Measurements from ENCODE around the gene MRTFA.

The MRTFA gene

DNA sequence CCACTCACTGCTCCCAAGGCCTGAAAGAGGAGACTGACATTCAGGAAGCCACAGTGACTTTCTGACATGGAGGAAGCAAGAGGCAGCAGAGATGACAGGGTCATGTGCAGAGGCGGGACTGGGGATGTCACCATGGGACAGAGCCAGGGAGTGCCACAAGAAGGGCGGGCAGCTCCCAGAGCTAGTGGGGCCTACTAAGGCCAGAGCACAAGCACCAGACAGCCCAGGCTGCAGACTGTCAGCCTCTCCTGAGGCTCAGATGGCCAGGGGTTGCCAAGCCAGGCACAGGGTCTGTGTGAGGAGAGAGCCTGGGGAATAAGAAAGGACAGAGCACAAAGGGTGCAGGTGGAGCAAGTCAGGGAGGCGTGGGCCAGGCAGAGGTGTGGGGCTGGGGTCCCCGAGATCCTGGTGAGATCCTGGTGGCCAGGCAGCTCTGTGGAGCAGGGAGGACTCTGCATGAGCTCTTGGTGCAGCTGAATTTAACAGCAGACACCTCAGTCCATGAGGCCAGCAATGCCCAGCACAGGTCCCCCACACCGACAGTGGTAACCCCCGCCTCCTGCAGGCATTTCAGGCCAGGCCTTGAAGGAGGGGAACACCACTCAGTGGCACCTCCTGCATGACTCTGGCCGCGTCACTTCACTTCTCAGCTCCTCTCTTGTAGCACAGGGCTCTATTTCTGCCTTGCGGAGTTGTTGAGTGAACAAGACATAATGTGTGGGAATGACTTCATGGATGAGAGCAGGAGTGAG, 213.8 kb downstream of the MRTFA start:
- Histone ChIP-seq H3K27me3 (ENCODE audit: control insufficient read depth, insufficient read depth, low read length) (no peaks in the 10 kb centered on the region), H2AFZ (no peak overlapping the region), H3K36me3 (ENCODE audit: control insufficient read depth, insufficient read depth, low read length) (no peaks in the 10 kb centered on the region), H3K27ac (no peak overlapping the region), H3K9me3 (ENCODE audit: control insufficient read depth, low read length) (no peaks in the 10 kb centered on the region), H3K4me2 (ENCODE audit: low read length) (no peak overlapping the region), H3K4me3 (ENCODE audit: low read depth, low read length) (no peak overlapping the region), H3K9ac (no peak overlapping the region), H3K4me1 (no peaks in the 10 kb centered on the region), H3K79me2 (no peaks in the 10 kb centered on the region)
- TF ChIP-seq, protein P1, sequence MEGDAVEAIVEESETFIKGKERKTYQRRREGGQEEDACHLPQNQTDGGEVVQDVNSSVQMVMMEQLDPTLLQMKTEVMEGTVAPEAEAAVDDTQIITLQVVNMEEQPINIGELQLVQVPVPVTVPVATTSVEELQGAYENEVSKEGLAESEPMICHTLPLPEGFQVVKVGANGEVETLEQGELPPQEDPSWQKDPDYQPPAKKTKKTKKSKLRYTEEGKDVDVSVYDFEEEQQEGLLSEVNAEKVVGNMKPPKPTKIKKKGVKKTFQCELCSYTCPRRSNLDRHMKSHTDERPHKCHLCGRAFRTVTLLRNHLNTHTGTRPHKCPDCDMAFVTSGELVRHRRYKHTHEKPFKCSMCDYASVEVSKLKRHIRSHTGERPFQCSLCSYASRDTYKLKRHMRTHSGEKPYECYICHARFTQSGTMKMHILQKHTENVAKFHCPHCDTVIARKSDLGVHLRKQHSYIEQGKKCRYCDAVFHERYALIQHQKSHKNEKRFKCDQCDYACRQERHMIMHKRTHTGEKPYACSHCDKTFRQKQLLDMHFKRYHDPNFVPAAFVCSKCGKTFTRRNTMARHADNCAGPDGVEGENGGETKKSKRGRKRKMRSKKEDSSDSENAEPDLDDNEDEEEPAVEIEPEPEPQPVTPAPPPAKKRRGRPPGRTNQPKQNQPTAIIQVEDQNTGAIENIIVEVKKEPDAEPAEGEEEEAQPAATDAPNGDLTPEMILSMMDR (IDR thresholded peaks at IDR 0.05), result no peak

DNA sequence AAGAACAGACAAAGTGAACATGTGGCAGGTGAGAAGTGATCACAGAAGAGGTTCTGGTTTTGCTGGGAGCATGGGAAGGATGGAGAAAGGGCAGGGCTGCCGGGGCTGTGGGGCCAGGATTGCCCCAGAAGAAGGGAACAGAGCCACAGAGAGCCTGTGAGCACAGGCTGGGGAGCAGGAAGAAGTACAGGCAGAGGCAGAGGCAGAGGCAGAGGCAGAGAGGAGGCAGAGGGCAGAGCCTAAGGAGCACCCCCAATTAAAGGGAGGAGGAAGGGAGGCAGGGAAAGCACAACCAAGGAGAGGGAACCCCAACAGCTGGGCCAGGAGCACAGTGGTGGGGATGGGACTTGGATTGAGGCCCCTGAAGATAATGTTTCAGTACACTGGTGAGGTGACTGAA, 214.6 kb downstream of the MRTFA start:
- Histone ChIP-seq H3K9me3 (ENCODE audit: control insufficient read depth, low read length) (no peaks in the 10 kb centered on the region), H3K4me2 (ENCODE audit: low read length) (no peak overlapping the region), H3K27ac (no peak overlapping the region), H3K4me3 (ENCODE audit: low read depth, low read length) (no peak overlapping the region), H3K79me2 (no peaks in the 10 kb centered on the region), H3K27me3 (ENCODE audit: control insufficient read depth, insufficient read depth, low read length) (no peaks in the 10 kb centered on the region), H3K4me1 (no peaks in the 10 kb centered on the region), H3K36me3 (ENCODE audit: control insufficient read depth, insufficient read depth, low read length) (no peaks in the 10 kb centered on the region), H3K9ac (no peak overlapping the region), H2AFZ (no peak overlapping the region)
- TF ChIP-seq, protein P1 (IDR thresholded peaks at IDR 0.05), result no peak

DNA sequence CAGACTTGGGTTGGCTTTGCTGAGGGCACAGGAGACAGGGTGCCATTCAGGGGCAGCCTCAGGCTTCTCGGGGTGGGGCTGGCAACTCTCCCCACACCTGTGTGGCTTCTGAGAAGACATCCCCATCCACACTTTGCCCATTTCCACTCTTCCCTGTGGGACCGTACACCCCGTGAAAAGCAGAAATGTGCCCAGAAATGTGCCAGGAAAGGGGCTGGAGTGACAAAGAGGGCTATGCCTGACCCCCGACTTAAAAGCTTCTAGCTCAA, 215.5 kb downstream of the MRTFA start:
- no peaks in the 10 kb centered on the region for H3K36me3 ChIP-seq (ENCODE audit: control insufficient read depth, insufficient read depth, low read length)
- no peaks in the 10 kb centered on the region for H3K9me3 ChIP-seq (ENCODE audit: control insufficient read depth, low read length)
- no peak overlapping the region for H3K27ac ChIP-seq
- TF ChIP-seq, protein P1 (IDR thresholded peaks at IDR 0.05), result no peak
- H3K27me3 ChIP-seq (ENCODE audit: control insufficient read depth, insufficient read depth, low read length), result no peaks in the 10 kb centered on the region
- no peak overlapping the region for H3K9ac ChIP-seq
- H3K4me3 ChIP-seq (ENCODE audit: low read depth, low read length), result no peak overlapping the region
- no peaks in the 10 kb centered on the region for H3K4me1 ChIP-seq
- no peak overlapping the region for H3K4me2 ChIP-seq (ENCODE audit: low read length)
- no peak overlapping the region for H2AFZ ChIP-seq
- no peaks in the 10 kb centered on the region for H3K79me2 ChIP-seq

DNA sequence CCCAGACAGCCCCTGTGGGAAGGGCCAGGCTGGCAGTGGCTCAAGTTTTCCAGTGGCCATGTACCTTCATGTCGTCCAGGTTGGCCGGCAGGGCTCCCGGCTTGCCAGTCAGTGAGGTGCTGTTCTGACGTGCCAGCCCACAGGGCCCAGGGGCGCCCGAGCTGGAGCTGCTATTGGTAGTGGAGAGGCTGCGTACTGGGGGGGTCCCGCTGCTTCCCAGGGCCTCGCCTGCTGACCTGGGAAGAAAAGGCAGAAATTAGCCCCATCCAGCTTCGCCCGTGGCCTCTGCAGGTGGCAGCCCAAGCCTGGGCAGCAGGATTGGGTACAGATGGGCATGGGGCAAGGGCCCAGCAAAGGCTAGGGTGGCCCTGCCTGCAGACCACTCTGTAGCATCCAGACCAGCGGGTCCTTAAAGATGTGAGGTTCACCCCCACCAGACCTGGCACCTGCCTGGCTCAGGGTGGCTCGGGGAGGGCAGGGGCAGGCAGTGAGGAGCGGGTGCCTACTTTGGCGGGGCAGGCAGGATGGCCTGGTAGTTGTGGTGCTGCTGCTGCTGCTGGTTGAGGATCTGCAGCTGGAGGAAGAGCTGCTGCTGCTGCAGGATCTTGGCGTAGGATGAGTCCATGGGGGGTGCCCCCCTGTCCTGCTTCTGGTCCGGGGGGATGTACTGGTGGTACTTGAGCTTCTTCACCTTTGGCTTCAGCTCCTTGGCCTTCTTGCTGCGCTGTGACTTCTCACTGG, 216.0 kb downstream of the MRTFA start:
- no peak overlapping the region for H3K9ac ChIP-seq
- no peaks in the 10 kb centered on the region for H3K36me3 ChIP-seq (ENCODE audit: control insufficient read depth, insufficient read depth, low read length)

More for the DNA sequence above, 216.0 kb downstream of the MRTFA start:
- Histone ChIP-seq H3K4me1 (no peaks in the 10 kb centered on the region), H3K27me3 (ENCODE audit: control insufficient read depth, insufficient read depth, low read length) (no peaks in the 10 kb centered on the region), H3K9me3 (ENCODE audit: control insufficient read depth, low read length) (no peaks in the 10 kb centered on the region), H3K4me3 (ENCODE audit: low read depth, low read length) (no peak overlapping the region), H3K27ac (no peak overlapping the region), H3K4me2 (ENCODE audit: low read length) (no peak overlapping the region), H3K79me2 (no peaks in the 10 kb centered on the region), H2AFZ (no peak overlapping the region)
- TF ChIP-seq, protein P1 (IDR thresholded peaks at IDR 0.05), result no peak

All from parathyroid adenoma (tissue), 2 donors.